Progenitor cell of endocrine pancreas (in vitro differentiated cells): Measurements from ENCODE around the gene AP1S2. TPM values are rescaled to one million over a fixed set of nuclear protein-coding genes. Genes with fewer than 3 reads are reported as not detected.

Experiments used
- DNase-seq: peaks from one replicate; pipeline ENCODE4 v3.0.0; 2021; ENCODE audit warnings: low spot score; ENCODE audit not compliant: unreplicated experiment
- H3K27ac Mint-ChIP-seq: 2 replicates; pipeline ENCODE4 v1.8.0; 2021; ENCODE audit warnings: mild to moderate bottlenecking, moderate library complexity, mixed read lengths
- H3K27me3 Mint-ChIP-seq: 2 replicates; pipeline ENCODE4 v1.8.0; 2021; ENCODE audit warnings: mixed read lengths
- H3K36me3 Mint-ChIP-seq: 2 replicates; pipeline ENCODE4 v1.8.0; 2022; ENCODE audit warnings: mixed read lengths; ENCODE audit not compliant: insufficient read depth
- H3K4me1 Mint-ChIP-seq: 2 replicates; pipeline ENCODE4 v1.8.0; 2021; ENCODE audit warnings: low read depth, mixed read lengths
- H3K4me3 Mint-ChIP-seq: 2 replicates; pipeline ENCODE4 v1.8.0; 2021; ENCODE audit warnings: low read depth, mild to moderate bottlenecking, moderate library complexity, mixed read lengths
- H3K9me3 Mint-ChIP-seq: 2 replicates; pipeline ENCODE4 v1.8.0; 2021; ENCODE audit warnings: low read depth, mixed read lengths
- total RNA-seq: library from RNA; stranded (reverse); gene quantifications from 2 replicates; pipeline ENCODE4 v1.2.1, GENCODE V29; 2021
- TF ChIP-seq, protein P1 (sequence below): fragments of 200-600 bp; sonication (generic); IDR thresholded peaks from one replicate; pipeline ENCODE4 v1.5.0; 2021; ENCODE audit warnings: antibody characterized with exemption, mild to moderate bottlenecking; ENCODE audit not compliant: unreplicated experiment

AP1S2 gene
- total RNA-seq, 1 donor from 2014 or later, result 82.6 TPM

GRCh38 chrX:15855568-15856221, 1.1 kb upstream of the AP1S2 start:
- peaks cover 8% of the 10 kb centered on the region for H3K36me3 Mint-ChIP-seq
- TF ChIP-seq, protein P1, sequence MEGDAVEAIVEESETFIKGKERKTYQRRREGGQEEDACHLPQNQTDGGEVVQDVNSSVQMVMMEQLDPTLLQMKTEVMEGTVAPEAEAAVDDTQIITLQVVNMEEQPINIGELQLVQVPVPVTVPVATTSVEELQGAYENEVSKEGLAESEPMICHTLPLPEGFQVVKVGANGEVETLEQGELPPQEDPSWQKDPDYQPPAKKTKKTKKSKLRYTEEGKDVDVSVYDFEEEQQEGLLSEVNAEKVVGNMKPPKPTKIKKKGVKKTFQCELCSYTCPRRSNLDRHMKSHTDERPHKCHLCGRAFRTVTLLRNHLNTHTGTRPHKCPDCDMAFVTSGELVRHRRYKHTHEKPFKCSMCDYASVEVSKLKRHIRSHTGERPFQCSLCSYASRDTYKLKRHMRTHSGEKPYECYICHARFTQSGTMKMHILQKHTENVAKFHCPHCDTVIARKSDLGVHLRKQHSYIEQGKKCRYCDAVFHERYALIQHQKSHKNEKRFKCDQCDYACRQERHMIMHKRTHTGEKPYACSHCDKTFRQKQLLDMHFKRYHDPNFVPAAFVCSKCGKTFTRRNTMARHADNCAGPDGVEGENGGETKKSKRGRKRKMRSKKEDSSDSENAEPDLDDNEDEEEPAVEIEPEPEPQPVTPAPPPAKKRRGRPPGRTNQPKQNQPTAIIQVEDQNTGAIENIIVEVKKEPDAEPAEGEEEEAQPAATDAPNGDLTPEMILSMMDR, result no peak
- no peaks in the 10 kb centered on the region for H3K9me3 Mint-ChIP-seq
- peak overlapping the region; percentile 93 for H3K4me3 Mint-ChIP-seq
- H3K27ac Mint-ChIP-seq, result peak overlapping the region; percentile 97
- peaks cover 21% of the 10 kb centered on the region for H3K4me1 Mint-ChIP-seq
- no peak for DNase-seq
- peaks cover 6% of the 10 kb centered on the region for H3K27me3 Mint-ChIP-seq

DNA sequence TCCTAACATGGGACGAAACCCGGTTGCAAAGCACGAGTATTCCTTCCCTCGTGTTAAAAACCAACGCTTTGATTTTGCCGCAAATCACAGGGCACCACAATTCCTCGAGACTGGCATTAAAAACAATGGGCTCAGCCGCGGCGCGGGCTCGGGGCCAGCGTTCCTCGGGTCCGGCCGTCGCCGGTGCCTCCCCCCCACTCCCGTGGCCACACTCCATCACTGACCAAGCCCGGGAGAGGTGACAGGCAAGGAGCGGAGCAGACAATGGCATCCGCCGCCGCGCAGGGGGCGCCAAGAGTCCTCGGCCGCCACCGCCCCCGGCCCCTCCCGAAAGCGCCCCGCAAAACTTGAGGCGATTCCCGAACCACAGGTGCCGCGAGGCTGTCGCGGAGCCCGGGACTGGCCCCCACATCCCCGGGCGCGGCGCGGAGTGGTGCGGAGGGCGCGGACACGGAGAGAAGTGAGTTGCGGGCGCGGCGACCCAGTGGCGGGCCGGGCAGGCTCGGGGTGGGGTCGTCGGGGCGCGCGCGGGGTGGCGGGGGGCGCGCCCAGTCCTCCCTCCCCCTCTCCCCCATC, 445 bp downstream of the AP1S2 start:
- Mint-ChIP-seq H3K36me3 (peaks cover 11% of the 10 kb centered on the region), H3K27ac (peak overlapping the region; percentile 25), H3K4me3 (peak overlapping the region; percentile 84), H3K27me3 (peaks cover 6% of the 10 kb centered on the region), H3K9me3 (no peaks in the 10 kb centered on the region), H3K4me1 (peaks cover 27% of the 10 kb centered on the region)
- DNase-seq, result peak; percentile 57
- TF ChIP-seq, protein P1, result peak; percentile 53

GRCh38 chrX:15853586-15854079, 980 bp downstream of the AP1S2 start:
- peak overlapping the region; percentile 3 for H3K27ac Mint-ChIP-seq
- no peaks in the 10 kb centered on the region for H3K9me3 Mint-ChIP-seq
- no peak for DNase-seq
- H3K27me3 Mint-ChIP-seq, result peaks cover 5% of the 10 kb centered on the region
- peaks cover 11% of the 10 kb centered on the region for H3K36me3 Mint-ChIP-seq
- peak overlapping the region; percentile 84 for H3K4me3 Mint-ChIP-seq
- peaks cover 31% of the 10 kb centered on the region for H3K4me1 Mint-ChIP-seq
- TF ChIP-seq, protein P1, result no peak

- H3K27ac Mint-ChIP-seq, result peak overlapping the region; percentile 1
- no peak for DNase-seq
- no peak overlapping the region for H3K4me3 Mint-ChIP-seq
- no peaks in the 10 kb centered on the region for H3K9me3 Mint-ChIP-seq
- TF ChIP-seq, protein P1, result peak; percentile 48
- H3K4me1 Mint-ChIP-seq, result peaks cover 34% of the 10 kb centered on the region
- no peaks in the 10 kb centered on the region for H3K27me3 Mint-ChIP-seq
- peaks cover 23% of the 10 kb centered on the region for H3K36me3 Mint-ChIP-seq
These were observed 5.1 kb downstream of the AP1S2 start for GRCh38 chrX:15849555-15849954.

- Mint-ChIP-seq H3K9me3 (no peaks in the 10 kb centered on the region), H3K4me3 (no peak overlapping the region), H3K27ac (no peak overlapping the region), H3K4me1 (peaks cover 33% of the 10 kb centered on the region), H3K27me3 (no peaks in the 10 kb centered on the region), H3K36me3 (peaks cover 31% of the 10 kb centered on the region)
- TF ChIP-seq, protein P1, result no peak
- no peak for DNase-seq
These were observed 6.0 kb downstream of the AP1S2 start for GRCh38 chrX:15848576-15848975.
